B cell (primary cell): ENCODE measurements around the gene PCDHGB2. TPM values are rescaled to one million over a fixed set of nuclear protein-coding genes. Genes with fewer than 3 reads are reported as not detected.

ENCODE experiments used
- ATAC-seq: fragments of 200-7000 bp; cut with Tn5 transposase; one replicate; pipeline ENCODE4 v1.10.0; 2021; ENCODE audit warnings: low read depth, mild to moderate bottlenecking, moderate number of reproducible peaks, moderate library complexity
- CTCF ChIA-PET: fragments of 350-600 bp; sonication (Branson Sonifier 250); formaldehyde crosslinking; loops from one replicate; lab custom pipeline; 2021; ENCODE audit warnings: antibody characterized with exemption, inconsistent platforms; lab: Charles Lee
- POLR2A ChIA-PET: fragments of 350-600 bp; sonication (Branson Sonifier 250); formaldehyde crosslinking; loops from one replicate; lab custom pipeline; 2021; ENCODE audit warnings: antibody characterized with exemption; lab: Charles Lee
- DNase-seq: peaks from one replicate; pipeline ENCODE4 v3.0.0; 2013
- H2AFZ ChIP-seq: 2 replicates; pipeline ENCODE4 v1.6.1; 2012; ENCODE audit warnings: mild to moderate bottlenecking, low read depth, low read length; ENCODE audit not compliant: insufficient read depth, poor library complexity, severe bottlenecking
- H3K27ac ChIP-seq, 2 donors: 1 replicate in 1 of 2; 2 replicates in 1 of 2; pipeline ENCODE4 v1.5.1; 2012 to 2013; ENCODE audit warnings: low read length in 2 of 2, mild to moderate bottlenecking in 2 of 2, moderate library complexity in 1 of 2
- H3K27me3 ChIP-seq, 4 experiments: fragments of 200-600 bp in 1 of 4; sonication (generic) in 1 of 4; replicated peaks in 1 of 4; 1 replicate in 2 of 4; 2 replicates in 2 of 4; pipeline versions ENCODE4 v1.6.1 to v1.7.0; 2013 to 2016; ENCODE audit warnings: low read length in 3 of 4, mild to moderate bottlenecking in 2 of 4, mixed read lengths in 1 of 4, moderate library complexity in 1 of 4; ENCODE audit not compliant: insufficient read depth in 4 of 4, control insufficient read depth in 3 of 4; ENCODE audit errors: control extremely low read depth in 1 of 4
- H3K36me3 ChIP-seq, 2 experiments: replicated peaks in 1 of 2; 1 replicate in 1 of 2; 2 replicates in 1 of 2; pipeline versions ENCODE4 v1.6.1 to v1.7.1; 2013; ENCODE audit warnings: low read length in 1 of 2; ENCODE audit not compliant: insufficient read depth in 2 of 2, control insufficient read depth in 1 of 2; ENCODE audit errors: control extremely low read depth in 1 of 2, extremely low read depth in 1 of 2
- H3K4me1 ChIP-seq, 2 donors: fragments of 200-600 bp in 1 of 2; sonication (generic) in 1 of 2; 1 replicate in 1 of 2; 2 replicates in 1 of 2; pipeline versions ENCODE4 v1.5.1 to v1.6.1; 2013 to 2017; ENCODE audit warnings: low read length in 2 of 2; ENCODE audit not compliant: control insufficient read depth in 2 of 2, insufficient read depth in 2 of 2
- H3K4me2 ChIP-seq: replicated peaks from 2 replicates; pipeline ENCODE3; 2012; ENCODE audit warnings: mild to moderate bottlenecking, low read depth, low read length; ENCODE audit not compliant: poor library complexity, severe bottlenecking
- H3K4me3 ChIP-seq, 5 experiments: fragments of 200-600 bp in 1 of 5; sonication (generic) in 1 of 5; 1 replicate in 3 of 5; 2 replicates in 2 of 5; pipeline versions ENCODE4 v1.5.1 to v1.7.0; 2011 to 2016; ENCODE audit warnings: low read length in 4 of 5, mild to moderate bottlenecking in 4 of 5, low read depth in 2 of 5, control low read depth in 1 of 5, moderate library complexity in 1 of 5; ENCODE audit not compliant: insufficient read depth in 1 of 5; ENCODE audit errors: control extremely low read depth in 1 of 5, extremely low read depth in 1 of 5
- H3K79me2 ChIP-seq: fragments of 200-600 bp; sonication (generic); one replicate; pipeline ENCODE4 v1.6.0; 2016; ENCODE audit warnings: low read length; ENCODE audit not compliant: control insufficient read depth, insufficient read depth
- H3K9ac ChIP-seq: fragments of 200-600 bp; sonication (generic); 2 replicates; pipeline ENCODE4 v1.6.1; 2017; ENCODE audit warnings: mild to moderate bottlenecking, low read length, moderate library complexity
- H3K9me3 ChIP-seq, 3 donors: one replicate each; pipeline versions ENCODE4 v1.6.1 to v1.7.1; 2013; ENCODE audit warnings: low read length in 2 of 3; ENCODE audit not compliant: control insufficient read depth in 2 of 3, insufficient read depth in 1 of 3; ENCODE audit errors: control extremely low read depth in 1 of 3
- H4K20me1 ChIP-seq: 2 replicates; pipeline ENCODE4 v1.6.0; 2012; ENCODE audit warnings: mild to moderate bottlenecking, low read length; ENCODE audit not compliant: insufficient read depth, control insufficient read depth, poor library complexity, severe bottlenecking
- H3K27ac Mint-ChIP-seq: one replicate; pipeline ENCODE4 v1.8.0; 2021; ENCODE audit warnings: mixed read lengths
- H3K27me3 Mint-ChIP-seq: one replicate; pipeline ENCODE4 v1.8.0; 2021; ENCODE audit warnings: mixed read lengths
- H3K4me1 Mint-ChIP-seq: one replicate; pipeline ENCODE4 v1.8.0; 2021; ENCODE audit warnings: mixed read lengths
- H3K4me3 Mint-ChIP-seq: one replicate; pipeline ENCODE4 v1.8.0; 2021; ENCODE audit warnings: mixed read lengths
- H3K9me3 Mint-ChIP-seq: one replicate; pipeline ENCODE4 v1.8.0; 2022; ENCODE audit warnings: mixed read lengths; ENCODE audit not compliant: insufficient read depth
- CTCF ChIP-seq: fragments of 200-600 bp; IDR thresholded peaks from one replicate; pipeline ENCODE4 v1.8.0; 2022; ENCODE audit warnings: antibody characterized with exemption, mild to moderate bottlenecking
- EZH2 ChIP-seq: IDR thresholded peaks from 2 replicates; pipeline ENCODE4 v1.6.1; 2012; ENCODE audit warnings: borderline replicate concordance, low read depth, mild to moderate bottlenecking, moderate library complexity, low read length; ENCODE audit not compliant: insufficient read depth, poor library complexity, severe bottlenecking
- WGBS: methylation state at CpG from one replicate; pipeline ENCODE4 v1.1.5; 2013; ENCODE audit warnings: missing lambda C conversion rate; ENCODE audit not compliant: insufficient coverage; 5-methylcytosine and 5-hydroxymethylcytosine counted together
- intact Hi-C: fragments of 100-400 bp; cut with micrococcal nuclease; formaldehyde crosslinking; loops from one replicate; pipeline ENCODE4 v1.10.0; 2022
- polyA plus RNA-seq: library from polyadenylated mRNA; depleted of rRNA; stranded (reverse); fragments of >200 nt; gene quantifications from 2 replicates; pipeline ENCODE4 v1.2.3, GENCODE V29; 2012
- total RNA-seq, 2 donors: library from RNA; stranded (reverse); fragments of 120-200 nt in 1 of 2; gene quantifications; 1 replicate in 1 of 2; 2 replicates in 1 of 2; pipeline versions ENCODE4 v1.2.3 to v1.2.4, GENCODE V29; 2013 to 2022

Gene PCDHGB2
- total and polyA plus RNA-seq, 2 donors (not counting 1 experiment from before 2014, with no cell fraction given): 0.66 to 3.9 TPM

GRCh38 chr5:141392429-141393198 is 32.8 kb downstream of the PCDHGB2 start, which contains the start of gene PCDHGA8:
Gene PCDHGA8, plus strand, starts transcription at chr5:141392633. Its CDS starts 181 bp downstream, at chr5:141392814.
- no peak within 1 kb of the TSS for H3K4me3 ChIP-seq
- peaks cover 60% of the 10 kb centered on the region for H3K27me3 Mint-ChIP-seq
- H3K79me2 ChIP-seq: no peaks in the 10 kb centered on the region
- peaks cover 12% of the 10 kb centered on the region for H3K9me3 Mint-ChIP-seq
- H3K4me3 Mint-ChIP-seq: no peak within 1 kb of the TSS
- intact Hi-C loops: no loop called here
- H3K27ac Mint-ChIP-seq: no peak within 1 kb of the TSS
- 44% methylated on average over 26 of the region's 38 CpGs for WGBS
- no peak within 1 kb of the TSS for H3K9ac ChIP-seq
- no peaks in the 10 kb centered on the region for H3K4me1 ChIP-seq
- ChIA-PET POLR2A (no interaction called here), CTCF (interaction anchor here (3.1 kb wide), 1 partner anchor 171 kb away, joined by 13 read pairs; no protein-coding TSS in a partner anchor)
- peaks cover 0 to 61% (median 38%) of the 10 kb centered on the region in 4 experiments for H3K27me3 ChIP-seq
- no peaks in the 10 kb centered on the region for H3K36me3 ChIP-seq
- H3K4me1 Mint-ChIP-seq: no peaks in the 10 kb centered on the region
- DNase-seq (no peak), ATAC-seq (no peak)
- peaks cover 1 to 51% (median 26%) of the 10 kb centered on the region in 3 donors for H3K9me3 ChIP-seq
- no peak within 1 kb of the TSS for H3K4me2 ChIP-seq
- no peak within 1 kb of the TSS for H3K27ac ChIP-seq
- H4K20me1 ChIP-seq: no peaks in the 10 kb centered on the region
- TF ChIP-seq EZH2 (no peak), CTCF (no peak)
- H2AFZ ChIP-seq: no peak within 1 kb of the TSS

- CTCF ChIA-PET: interaction anchor here (3.1 kb wide), 1 partner anchor 171 kb away, joined by 13 read pairs; no protein-coding TSS in a partner anchor
Observed at GRCh38 chr5:141393267-141393666, 33.5 kb downstream of the PCDHGB2 start.

More at GRCh38 chr5:141393267-141393666, 33.5 kb downstream of the PCDHGB2 start:
- no peaks in the 10 kb centered on the region for H3K79me2 ChIP-seq
- 41% methylated on average over 13 of the region's 21 CpGs for WGBS
- H3K27me3 Mint-ChIP-seq: peaks cover 58% of the 10 kb centered on the region
- ATAC-seq (no peak), DNase-seq (no peak)
- no peak overlapping the region for H3K27ac ChIP-seq
- H3K27ac Mint-ChIP-seq: no peak overlapping the region
- POLR2A ChIA-PET: interaction anchor here (0.7 kb wide), 1 partner anchor 45 kb away, joined by 3 read pairs; no protein-coding TSS in a partner anchor
- no peaks in the 10 kb centered on the region for H3K4me1 Mint-ChIP-seq
- H3K9ac ChIP-seq: no peak overlapping the region
- H3K4me1 ChIP-seq: no peaks in the 10 kb centered on the region
- H3K4me2 ChIP-seq: no peak overlapping the region
- H3K9me3 Mint-ChIP-seq: peaks cover 12% of the 10 kb centered on the region
- intact Hi-C loops: no loop called here
- H3K27me3 ChIP-seq: peaks cover 0 to 60% (median 38%) of the 10 kb centered on the region in 4 experiments
- TF ChIP-seq CTCF: no peak
- no peak for TF ChIP-seq EZH2
- H3K36me3 ChIP-seq: no peaks in the 10 kb centered on the region
- H3K4me3 ChIP-seq: no peak overlapping the region
- H2AFZ ChIP-seq: no peak overlapping the region
- H4K20me1 ChIP-seq: no peaks in the 10 kb centered on the region
- peaks cover under 1 to 54% (median 26%) of the 10 kb centered on the region in 3 donors for H3K9me3 ChIP-seq
- no peak overlapping the region for H3K4me3 Mint-ChIP-seq
